A673 (cell line): ENCODE measurements around the gene GABRD. TPM values are rescaled to one million over a fixed set of nuclear protein-coding genes. Genes with fewer than 3 reads are reported as not detected.
A peak's percentile ranks its signal among the peaks of the same experiment; 100 is the strongest.

Experiments
- BruUV-seq: library from RNA; stranded (reverse); fragments of 400-500 nt; replicated peaks from 2 replicates; lab custom pipeline; 2021; lab: Mats Ljungman, UMichigan
- CTCF ChIA-PET: fragments of 300-600 bp; sonication (Branson Sonifier 250); formaldehyde crosslinking; loops from one replicate; lab custom pipeline; 2022; ENCODE audit warnings: antibody characterized with exemption; lab: Charles Lee
- POLR2A ChIA-PET: fragments of 300-600 bp; sonication (Branson Sonifier 250); formaldehyde crosslinking; loops from one replicate; lab custom pipeline; 2022; ENCODE audit warnings: antibody characterized with exemption; ENCODE audit not compliant: low non-redundant PET; lab: Charles Lee
- DNase-seq: peaks from one replicate; pipeline ENCODE4 v3.0.0-alpha.2; 2015; ENCODE audit warnings: low spot score
- H3K27ac ChIP-seq: fragments of 200-600 bp; sonication (generic); 2 replicates; pipeline ENCODE4 v1.5.1; 2016; ENCODE audit warnings: mixed run types, low read depth, mild to moderate bottlenecking, mixed read lengths, antibody characterized with exemption, low read length; ENCODE audit not compliant: poor library complexity, severe bottlenecking
- H3K27me3 ChIP-seq: fragments of 200-600 bp; sonication (generic); replicated peaks from 2 replicates; pipeline ENCODE4 v1.6.1; 2017; ENCODE audit warnings: mixed run types, low read depth, mild to moderate bottlenecking, mixed read lengths, antibody characterized with exemption, low read length; ENCODE audit not compliant: insufficient read depth, poor library complexity
- H3K36me3 ChIP-seq: fragments of 200-600 bp; sonication (generic); 2 replicates; pipeline ENCODE4 v1.6.1; 2016; ENCODE audit warnings: mixed run types, mild to moderate bottlenecking, mixed read lengths, antibody characterized with exemption, low read length; ENCODE audit not compliant: insufficient read depth, poor library complexity, severe bottlenecking
- H3K4me1 ChIP-seq: fragments of 200-600 bp; sonication (generic); 2 replicates; pipeline ENCODE4 v1.6.1; 2017; ENCODE audit warnings: mixed run types, mild to moderate bottlenecking, mixed read lengths, antibody characterized with exemption, low read length; ENCODE audit not compliant: insufficient read depth, poor library complexity, severe bottlenecking
- H3K4me3 ChIP-seq: fragments of 200-600 bp; sonication (generic); 2 replicates; pipeline ENCODE4 v1.5.1; 2016; ENCODE audit warnings: low read depth, mixed run types, mild to moderate bottlenecking, mixed read lengths, low read length; ENCODE audit not compliant: poor library complexity, severe bottlenecking
- H3K9me3 ChIP-seq: fragments of 200-600 bp; sonication (generic); 2 replicates; pipeline ENCODE4 v1.6.1; 2016; ENCODE audit warnings: mixed run types, low read depth, mild to moderate bottlenecking, mixed read lengths, antibody characterized with exemption, low read length; ENCODE audit not compliant: poor library complexity, severe bottlenecking
- CTCF ChIP-seq: fragments of 300-800, 200-600 bp; sonication (generic); conservative IDR thresholded peaks from 2 replicates; pipeline ENCODE4 v1.5.1; 2017; ENCODE audit warnings: low read depth, mild to moderate bottlenecking, antibody characterized with exemption, low read length, moderate library complexity, mixed read lengths
- EZH2 ChIP-seq: fragments of 200-600 bp; sonication (generic); IDR thresholded peaks from 2 replicates; pipeline ENCODE4 v1.6.1; 2017; ENCODE audit warnings: borderline replicate concordance, low read depth, mild to moderate bottlenecking, mixed read lengths, antibody characterized with exemption, low read length; ENCODE audit not compliant: poor library complexity, severe bottlenecking
- intact Hi-C: fragments of 100-400 bp; cut with micrococcal nuclease; formaldehyde crosslinking; loops from one replicate; pipeline ENCODE4 v1.10.0; 2022; ENCODE audit not compliant: unreplicated experiment
- total RNA-seq: library from RNA; stranded (reverse); gene quantifications from 2 replicates; pipeline ENCODE4 v1.2.3, GENCODE V29; 2021

Gene GABRD
- total RNA-seq, 1 experiment from 2014 or later = not detected

DNA sequence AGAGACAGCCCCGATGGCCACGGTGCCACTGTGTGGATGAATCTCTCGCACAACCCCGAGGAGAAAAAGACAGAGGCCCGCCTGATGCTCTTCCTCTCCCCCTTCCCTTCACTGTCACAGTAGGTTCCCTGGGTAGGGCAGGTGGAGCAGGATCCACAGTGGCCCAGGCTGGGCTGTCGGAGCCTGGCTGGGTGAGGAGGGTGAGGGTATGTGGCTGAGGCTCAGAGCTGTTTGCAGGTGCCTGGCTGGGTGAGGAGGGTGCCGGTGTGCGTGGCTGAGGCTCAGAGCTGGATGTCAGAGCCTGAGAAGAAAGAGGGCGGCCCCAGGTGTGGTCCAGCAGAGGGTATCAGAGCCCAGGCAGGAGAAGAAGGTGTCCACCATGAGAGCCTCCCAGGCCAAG is 18.3 kb upstream of the GABRD start:
- DNase-seq = no peak
- intact Hi-C loops = no loop called here
- H3K27me3 ChIP-seq = peaks cover 25% of the 10 kb centered on the region
- no peaks in the 10 kb centered on the region for H3K36me3 ChIP-seq
- no TSS peak for BruUV-seq
- H3K9me3 ChIP-seq = no peaks in the 10 kb centered on the region
- H3K27ac ChIP-seq = no peak overlapping the region
- H3K4me1 ChIP-seq = no peaks in the 10 kb centered on the region
- TF ChIP-seq CTCF (no peak), EZH2 (no peak)
- ChIA-PET POLR2A (no interaction called here), CTCF (no interaction called here)
- no peak overlapping the region for H3K4me3 ChIP-seq

- TF ChIP-seq EZH2 (no peak), CTCF (no peak)
- DNase-seq = no peak
- Histone ChIP-seq H3K27ac (no peak overlapping the region), H3K36me3 (no peaks in the 10 kb centered on the region), H3K27me3 (peaks cover 31% of the 10 kb centered on the region), H3K4me1 (no peaks in the 10 kb centered on the region), H3K9me3 (no peaks in the 10 kb centered on the region), H3K4me3 (no peak overlapping the region)
- intact Hi-C loops = no loop called here
- CTCF ChIA-PET = no interaction called here
- BruUV-seq = no TSS peak
- POLR2A ChIA-PET = no interaction called here
Observed at GRCh38 chr1:2001773-2002411, 17.3 kb upstream of the GABRD start.

DNA sequence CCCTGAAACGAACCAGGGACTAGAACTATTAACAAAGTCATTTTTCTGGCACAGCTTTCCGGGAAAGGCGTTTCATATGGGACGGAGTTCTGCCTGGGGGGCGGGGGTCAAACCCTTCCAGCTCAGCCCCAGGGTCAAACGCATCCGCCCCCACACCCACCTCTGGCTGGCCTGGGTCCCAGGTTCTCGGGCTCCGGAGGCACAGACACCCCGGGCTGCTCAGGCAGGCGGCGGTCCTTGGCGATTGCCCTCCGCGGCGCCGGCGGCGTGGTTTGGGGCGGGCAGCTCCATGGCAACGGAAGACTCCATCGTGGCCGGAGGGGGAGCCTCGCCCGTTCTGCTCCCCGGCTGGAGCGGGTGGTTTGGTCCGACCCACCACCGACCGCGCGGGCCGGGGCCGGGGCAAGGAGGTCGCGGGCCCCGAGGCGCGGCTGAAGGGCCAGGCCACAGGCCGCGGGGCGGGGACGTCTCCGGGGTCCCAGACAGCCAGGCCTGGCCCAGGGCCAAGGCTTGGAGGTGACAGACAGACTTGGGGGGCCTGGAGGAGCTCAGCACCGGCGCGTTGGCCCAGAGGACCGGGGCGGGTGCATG is 15.5 kb upstream of the GABRD start, which contains the start of gene CFAP74:
TSS of gene CFAP74 (minus strand) at position 246 of the 591 bp plus-strand sequence. CDS start 12,830 bp downstream, outside the sequence.
- Histone ChIP-seq H3K36me3 (no peaks in the 10 kb centered on the region), H3K9me3 (no peaks in the 10 kb centered on the region), H3K27ac (no peak within 1 kb of the TSS), H3K4me1 (no peaks in the 10 kb centered on the region), H3K27me3 (peaks cover 31% of the 10 kb centered on the region), H3K4me3 (no peak within 1 kb of the TSS)
- TF ChIP-seq CTCF (no peak), EZH2 (peak; percentile 55)
- ChIA-PET POLR2A (no interaction called here), CTCF (interaction anchor here (0.5 kb wide), 1 partner anchor 145 kb away, joined by 3 read pairs; no protein-coding TSS in a partner anchor)
- no TSS peak for BruUV-seq
- intact Hi-C loops = no loop called here
- peak; percentile 44 for DNase-seq
